GM12878 (cell line): Measurements from ENCODE around the gene SNCB. TPM values are rescaled to one million over a fixed set of nuclear protein-coding genes. Genes with fewer than 3 reads are reported as not detected.
A peak's percentile ranks its signal among the peaks of the same experiment; 100 is the strongest.

Experiments
- ATAC-seq: fragments of 200-7000 bp; cut with Tn5 transposase; 3 replicates; pipeline ENCODE4 v1.9.1; 2020; ENCODE audit warnings: mild to moderate bottlenecking, moderate library complexity
- BruUV-seq: library from RNA; stranded (reverse); fragments of 400-500 nt; replicated peaks from 2 replicates; lab custom pipeline; 2021; lab: Mats Ljungman, UMichigan
- CTCF ChIA-PET: fragments of 300-600 bp; sonication (Branson Sonifier 250); formaldehyde crosslinking; extraction: SDS; loops from one replicate; lab custom pipeline; 2021; ENCODE audit warnings: inconsistent platforms; lab: Yijun Ruan, JAX
- POLR2A ChIA-PET: fragments of 350-600 bp; formaldehyde crosslinking; extraction: SDS; loops from one replicate; lab custom pipeline; 2021; ENCODE audit warnings: inconsistent platforms; lab: Charles Lee
- RAD21 ChIA-PET: fragments of 300-600 bp; sonication (Branson Sonifier 250); formaldehyde crosslinking; loops from one replicate; lab custom pipeline; 2023; ENCODE audit warnings: antibody characterized with exemption; ENCODE audit not compliant: unreplicated experiment; lab: Charles Lee
- SMC1A ChIA-PET: fragments of 300-600 bp; sonication (Branson Sonifier 250); formaldehyde crosslinking; loops from one replicate; lab custom pipeline; 2023; ENCODE audit not compliant: unreplicated experiment, uncharacterized antibody; lab: Charles Lee
- DNase-seq: peaks from one replicate; pipeline ENCODE4 v3.0.0-alpha.2; 2011; ENCODE audit warnings: low read depth, low spot score
- FAIRE-seq: peaks from 3 replicates; lab custom pipeline; 2011; peaks lifted over from hg19 to GRCh38; lab: Jason Lieb, UNC
- H2AFZ ChIP-seq: 2 replicates; pipeline ENCODE4 v1.6.0; 2011; ENCODE audit warnings: low read depth, low read length, control low read depth; ENCODE audit not compliant: control insufficient read depth
- H3K27ac ChIP-seq: 2 replicates; pipeline ENCODE4 v1.5.1; 2011; ENCODE audit warnings: control low read depth; ENCODE audit not compliant: control insufficient read depth, insufficient read depth
- H3K27me3 ChIP-seq, 2 experiments: replicated peaks in 1 of 2; 2 replicates each; pipeline versions ENCODE4 v1.6.0 to v1.6.1; 2011; ENCODE audit warnings: low read length in 1 of 2; ENCODE audit not compliant: control insufficient read depth in 2 of 2, insufficient read depth in 2 of 2
- H3K36me3 ChIP-seq, 2 experiments: 2 replicates each; pipeline ENCODE4 v1.5.1; 2011; ENCODE audit warnings: low read length in 1 of 2; ENCODE audit not compliant: control insufficient read depth in 2 of 2, insufficient read depth in 2 of 2
- H3K4me1 ChIP-seq: 2 replicates; pipeline ENCODE4 v1.6.1; 2011; ENCODE audit warnings: mild to moderate bottlenecking, low read length, moderate library complexity, mixed read lengths; ENCODE audit not compliant: control insufficient read depth, insufficient read depth
- H3K4me2 ChIP-seq: 2 replicates; pipeline ENCODE4 v1.6.0; 2011; ENCODE audit warnings: control low read depth; ENCODE audit not compliant: control insufficient read depth, insufficient read depth
- H3K4me3 ChIP-seq: fragments of 200-600 bp; sonication (generic); 2 replicates; pipeline ENCODE4 v1.5.1; 2016
- H3K79me2 ChIP-seq: 2 replicates; pipeline ENCODE4 v1.6.0; 2011; ENCODE audit warnings: low read length; ENCODE audit not compliant: control insufficient read depth, insufficient read depth
- H3K9ac ChIP-seq: 2 replicates; pipeline ENCODE4 v1.8.0; 2011; ENCODE audit warnings: low read length, control low read depth, mixed read lengths; ENCODE audit not compliant: control insufficient read depth, insufficient read depth
- H3K9me3 ChIP-seq: replicated peaks from 3 replicates; pipeline ENCODE4 v1.5.1; 2011; ENCODE audit warnings: mild to moderate bottlenecking, low read length; ENCODE audit not compliant: control insufficient read depth, insufficient read depth
- H4K20me1 ChIP-seq: 2 replicates; pipeline ENCODE4 v1.6.0; 2011; ENCODE audit not compliant: control insufficient read depth, insufficient read depth
- BACH1 ChIP-seq: fragments of 450-650 bp; IDR thresholded peaks from 2 replicates; pipeline ENCODE4 v1.6.1; 2017; ENCODE audit warnings: mild to moderate bottlenecking, borderline replicate concordance
- E4F1 ChIP-seq: fragments of 450-650 bp; IDR thresholded peaks from 2 replicates; pipeline ENCODE4 v1.6.1; 2018; ENCODE audit warnings: borderline replicate concordance, mild to moderate bottlenecking; ENCODE audit not compliant: partially characterized antibody
- EGR1 ChIP-seq, 2 experiments: IDR thresholded peaks; 1 replicate in 1 of 2; 2 replicates in 1 of 2; pipeline ENCODE4 v1.6.1; 2011 to 2012; ENCODE audit warnings: low read depth in 2 of 2, low read length in 2 of 2, borderline replicate concordance in 1 of 2, mild to moderate bottlenecking in 1 of 2, moderate library complexity in 1 of 2
- HCFC1 ChIP-seq: fragments of 150-350 bp; IDR thresholded peaks from 2 replicates; pipeline ENCODE4 v1.6.1; 2014; ENCODE audit warnings: low read length
- NFIC ChIP-seq: IDR thresholded peaks from 2 replicates; pipeline ENCODE4 v1.6.1; 2012; ENCODE audit warnings: low read depth, mild to moderate bottlenecking, inconsistent platforms, low read length, moderate library complexity
- PBX3 ChIP-seq: IDR thresholded peaks from 2 replicates; pipeline ENCODE4 v1.6.1; 2011; ENCODE audit warnings: mild to moderate bottlenecking, low read depth, low read length, moderate library complexity; ENCODE audit not compliant: insufficient replicate concordance
- USF2 ChIP-seq: IDR thresholded peaks from 2 replicates; pipeline ENCODE4 v1.6.1; 2011; ENCODE audit warnings: low read depth, low read length, improper control_type of control experiment, borderline replicate concordance
- WGBS: methylation state at CpG from one replicate; pipeline ENCODE4 v1.1.6; 2016; ENCODE audit warnings: low lambda C conversion rate; ENCODE audit not compliant: insufficient replicate concordance, insufficient coverage; ENCODE audit errors: missing lambda C conversion rate; 5-methylcytosine and 5-hydroxymethylcytosine counted together
- in situ Hi-C: fragments of 300-500 bp; cut with MboI; formaldehyde crosslinking; loops from 9 replicates; pipeline ENCODE4 v1.14.3; 2018; ENCODE audit warnings: mixed read lengths
- intact Hi-C: fragments of 100-400 bp; cut with micrococcal nuclease; formaldehyde crosslinking; loops from one replicate; pipeline ENCODE4 v1.14.2; 2022; ENCODE audit not compliant: unreplicated experiment
- polyA plus RNA-seq, 11 experiments: library from polyadenylated mRNA; depleted of rRNA in 4 of 11; unstranded in 6 of 11; stranded (reverse) in 5 of 11; fragments of >200 nt; fragmentation: Nextera tagmentation in 4 of 11; fragmentation: Illumina TruSeq in 1 of 11; extraction: Ambion mirVana in 4 of 11; extraction: Trizol in 1 of 11; gene quantifications; 1 replicate in 1 of 11; 2 replicates in 10 of 11; pipeline versions ENCODE4 v1.2.1 to v1.2.3, GENCODE V29; 2011 to 2016; ENCODE audit warnings: inconsistent platforms in 2 of 11, missing spikeins in 2 of 11, low read depth in 1 of 11
- total RNA-seq, 4 experiments: library from RNA; depleted of rRNA in 3 of 4; stranded (reverse); fragments of >200 nt in 3 of 4; fragmentation: Illumina TruSeq in 1 of 4; extraction: Trizol in 1 of 4; gene quantifications; 2 replicates each; pipeline versions ENCODE4 v1.2.1 to v1.2.3, GENCODE V29; 2013 to 2021
- TF ChIP-seq, protein P1 (sequence below): IDR thresholded peaks from 2 replicates; pipeline ENCODE4 v1.6.1; 2012; ENCODE audit warnings: low read length, inconsistent platforms
- TF ChIP-seq, protein P2 (sequence below): fragments of 450-650 bp; formaldehyde crosslinking; IDR thresholded peaks from 2 replicates; pipeline ENCODE4 v1.4.0; 2022; ENCODE audit warnings: mild to moderate bottlenecking, moderate library complexity

Gene SNCB
- total and polyA plus RNA-seq, 10 of the 15 experiments (the other 5 are each of a cell fraction or from before 2014, with no cell fraction given), result 0.75 TPM; not detected in 9

DNA sequence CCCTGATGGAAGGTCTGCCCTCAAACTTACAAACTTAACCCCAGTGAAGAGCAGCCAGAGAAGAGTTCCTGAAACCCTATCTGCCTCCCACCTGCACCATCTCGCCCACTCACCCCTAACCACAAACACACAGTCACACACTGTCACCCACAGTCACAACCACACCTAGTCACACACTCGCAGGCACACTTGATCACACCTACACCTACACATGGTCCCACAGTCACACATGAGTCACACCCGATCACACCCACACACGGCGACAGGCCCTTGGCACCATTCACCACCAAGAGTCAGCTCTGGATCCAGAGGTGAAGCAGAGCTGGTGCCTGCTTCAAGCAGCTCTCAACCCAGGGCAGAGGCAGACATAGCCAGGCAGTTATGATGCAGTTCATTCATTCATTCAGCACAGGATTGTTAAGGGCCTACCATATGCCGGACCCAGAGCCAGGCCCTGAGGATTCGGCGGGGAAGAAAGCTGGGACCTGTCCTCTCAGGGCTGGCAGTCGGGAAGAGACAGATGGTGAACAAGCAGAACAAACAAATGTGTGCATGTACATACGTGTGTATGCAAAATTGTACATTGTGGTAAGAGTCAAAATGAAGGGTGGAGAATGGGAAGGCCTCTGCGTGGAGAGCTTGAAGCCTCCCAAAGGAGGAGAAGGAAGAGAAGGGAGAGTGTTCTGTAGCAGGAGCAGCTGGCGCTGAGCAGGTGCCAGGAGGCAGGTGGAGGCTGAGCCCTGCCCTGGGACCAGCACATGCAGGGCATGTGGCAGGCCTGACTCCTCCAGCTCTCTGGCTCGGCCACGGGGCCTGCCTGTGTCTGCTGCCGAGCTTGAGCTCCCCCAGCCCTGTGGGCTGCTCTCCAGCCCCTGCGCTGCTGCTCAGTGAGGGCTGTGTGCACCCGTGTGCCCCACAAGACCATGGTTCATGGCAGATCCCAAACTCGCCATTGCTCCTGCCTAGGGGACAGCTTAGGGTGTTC lies 23.4 kb upstream of the SNCB start:
- in situ Hi-C loops, result loop anchor here (5.0 kb wide), 1 partner anchor 459 kb away; no protein-coding TSS in a partner anchor
- no peaks in the 10 kb centered on the region; the same call in 1 of the 2 replicates for H4K20me1 ChIP-seq
- no peaks in the 10 kb centered on the region for H3K27me3 ChIP-seq
- no peak overlapping the region for H3K27ac ChIP-seq
- ChIA-PET CTCF (interaction anchor here (0.6 to 3.2 kb wide), 4 partner anchors 7 to 418 kb away, joined by 3 to 17 read pairs (median 4); no protein-coding TSS in a partner anchor), RAD21 (interaction anchor here (1.1 kb wide), 1 partner anchor 366 kb away, joined by 3 read pairs; no protein-coding TSS in a partner anchor), SMC1A (no interaction called here), POLR2A (interaction anchor here (0.5 kb wide), 1 partner anchor 241 kb away, joined by 5 read pairs; no protein-coding TSS in a partner anchor)
- ATAC-seq (peak; percentile 54), FAIRE-seq (peak; percentile 72), DNase-seq (peak; percentile 12)
- no peaks in the 10 kb centered on the region; a peak in 1 of 4 replicates for H3K36me3 ChIP-seq
- H3K9me3 ChIP-seq, result no peaks in the 10 kb centered on the region
- peaks cover 30% of the 10 kb centered on the region for H3K4me1 ChIP-seq
- H3K4me2 ChIP-seq, result peak overlapping the region; percentile 12; the same call in 1 of the 2 replicates
- intact Hi-C loops, result no loop called here
- H3K9ac ChIP-seq, result no peak overlapping the region
- WGBS, result 63% methylated on average over 18 of the region's 18 CpGs
- H2AFZ ChIP-seq, result no peak overlapping the region
- no TSS peak for BruUV-seq
- H3K4me3 ChIP-seq, result no peak overlapping the region
- no peaks in the 10 kb centered on the region for H3K79me2 ChIP-seq
- TF ChIP-seq, protein P1, sequence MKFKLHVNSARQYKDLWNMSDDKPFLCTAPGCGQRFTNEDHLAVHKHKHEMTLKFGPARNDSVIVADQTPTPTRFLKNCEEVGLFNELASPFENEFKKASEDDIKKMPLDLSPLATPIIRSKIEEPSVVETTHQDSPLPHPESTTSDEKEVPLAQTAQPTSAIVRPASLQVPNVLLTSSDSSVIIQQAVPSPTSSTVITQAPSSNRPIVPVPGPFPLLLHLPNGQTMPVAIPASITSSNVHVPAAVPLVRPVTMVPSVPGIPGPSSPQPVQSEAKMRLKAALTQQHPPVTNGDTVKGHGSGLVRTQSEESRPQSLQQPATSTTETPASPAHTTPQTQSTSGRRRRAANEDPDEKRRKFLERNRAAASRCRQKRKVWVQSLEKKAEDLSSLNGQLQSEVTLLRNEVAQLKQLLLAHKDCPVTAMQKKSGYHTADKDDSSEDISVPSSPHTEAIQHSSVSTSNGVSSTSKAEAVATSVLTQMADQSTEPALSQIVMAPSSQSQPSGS, result no peak
- TF ChIP-seq E4F1 (no peak), EGR1 (IDR thresholded peaks at IDR 0.05; ENCODE audit: borderline replicate concordance in 1 of 2, low read depth in 2 of 2, low read length in 2 of 2) (peak in 1 of 2 experiments; percentile 84; a peak in 2 of 3 replicates), NFIC (no peak), PBX3 (no peak), BACH1 (peak; percentile 89; the same call in 1 of the 2 replicates), USF2 (no peak), HCFC1 (no peak)
- TF ChIP-seq, protein P2, sequence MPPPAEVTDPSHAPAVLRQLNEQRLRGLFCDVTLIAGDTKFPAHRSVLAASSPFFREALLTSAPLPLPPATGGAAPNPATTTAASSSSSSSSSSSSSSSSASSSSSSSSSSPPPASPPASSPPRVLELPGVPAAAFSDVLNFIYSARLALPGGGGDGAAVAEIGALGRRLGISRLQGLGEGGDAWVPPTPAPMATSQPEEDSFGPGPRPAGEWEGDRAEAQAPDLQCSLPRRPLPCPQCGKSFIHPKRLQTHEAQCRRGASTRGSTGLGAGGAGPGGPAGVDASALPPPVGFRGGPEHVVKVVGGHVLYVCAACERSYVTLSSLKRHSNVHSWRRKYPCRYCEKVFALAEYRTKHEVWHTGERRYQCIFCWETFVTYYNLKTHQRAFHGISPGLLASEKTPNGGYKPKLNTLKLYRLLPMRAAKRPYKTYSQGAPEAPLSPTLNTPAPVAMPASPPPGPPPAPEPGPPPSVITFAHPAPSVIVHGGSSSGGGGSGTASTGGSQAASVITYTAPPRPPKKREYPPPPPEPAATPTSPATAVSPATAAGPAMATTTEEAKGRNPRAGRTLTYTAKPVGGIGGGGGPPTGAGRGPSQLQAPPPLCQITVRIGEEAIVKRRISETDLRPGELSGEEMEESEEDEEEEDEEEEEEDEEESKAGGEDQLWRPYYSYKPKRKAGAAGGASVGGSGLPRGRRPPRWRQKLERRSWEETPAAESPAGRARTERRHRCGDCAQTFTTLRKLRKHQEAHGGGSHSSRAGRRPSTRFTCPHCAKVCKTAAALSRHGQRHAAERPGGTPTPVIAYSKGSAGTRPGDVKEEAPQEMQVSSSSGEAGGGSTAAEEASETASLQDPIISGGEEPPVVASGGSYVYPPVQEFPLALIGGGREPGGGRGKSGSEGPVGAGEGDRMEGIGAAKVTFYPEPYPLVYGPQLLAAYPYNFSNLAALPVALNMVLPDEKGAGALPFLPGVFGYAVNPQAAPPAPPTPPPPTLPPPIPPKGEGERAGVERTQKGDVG (CRISPR knock-in tag), result no peak
